SK-N-SH (cell line): ENCODE data around the gene NUCB1. TPM values are rescaled to one million over a fixed set of nuclear protein-coding genes. Genes with fewer than 3 reads are reported as not detected.

Experiments
- CTCF ChIA-PET: fragments of 300-600, 350-600 bp; formaldehyde crosslinking; extraction: SDS; loops from one replicate; lab custom pipeline; 2021; lab: Yijun Ruan, JAX
- POLR2A ChIA-PET: fragments of 350-600 bp; sonication (Branson Sonifier 250); formaldehyde crosslinking; extraction: SDS; loops from one replicate; lab custom pipeline; 2020; ENCODE audit warnings: antibody characterized with exemption, inconsistent platforms; lab: Yijun Ruan, JAX
- DNase-seq: peaks from one replicate; pipeline ENCODE4 v3.0.0; 2012
- H2AFZ ChIP-seq: fragments of 200-600 bp; sonication (generic); 2 replicates; pipeline ENCODE4 v1.8.1; 2016; ENCODE audit warnings: antibody characterized with exemption, mild to moderate bottlenecking, low read depth
- H3F3A ChIP-seq: fragments of 200-600 bp; sonication (generic); replicated peaks from 2 replicates; pipeline ENCODE3; 2016; ENCODE audit warnings: antibody characterized with exemption, mild to moderate bottlenecking; ENCODE audit not compliant: insufficient read depth
- H3K27ac ChIP-seq, 2 experiments: fragments of 200-500 bp in 1 of 2; fragments of 200-600 bp in 1 of 2; sonication (Bioruptor generic) in 1 of 2; sonication (generic), shearing (Covaris generic) in 1 of 2; 2 replicates each; pipeline versions ENCODE4 v1.5.1 to v1.6.1; 2014 to 2016; ENCODE audit warnings: low read depth in 2 of 2, inconsistent platforms in 1 of 2, low read length in 1 of 2, mild to moderate bottlenecking in 1 of 2, mixed read lengths in 1 of 2
- H3K27me3 ChIP-seq: fragments of 200-600 bp; sonication (generic), shearing (Covaris generic); 2 replicates; pipeline ENCODE4 v1.6.1; 2016; ENCODE audit warnings: mixed run types; ENCODE audit not compliant: insufficient read depth
- H3K36me3 ChIP-seq, 2 experiments: fragments of 200-500 bp in 1 of 2; fragments of 200-600 bp in 1 of 2; sonication (Bioruptor generic) in 1 of 2; sonication (generic) in 1 of 2; replicated peaks in 1 of 2; 2 replicates each; pipeline versions ENCODE3 to v1.5.1; 2014 to 2016; ENCODE audit warnings: low read length in 1 of 2, mild to moderate bottlenecking in 1 of 2; ENCODE audit not compliant: insufficient read depth in 2 of 2, control insufficient read depth in 1 of 2
- H3K4me1 ChIP-seq, 2 experiments: fragments of 200-500 bp in 1 of 2; fragments of 200-600 bp in 1 of 2; sonication (Bioruptor generic) in 1 of 2; sonication (generic), shearing (Covaris generic) in 1 of 2; 2 replicates each; pipeline versions ENCODE4 v1.5.1 to v1.6.1; 2014 to 2016; ENCODE audit warnings: low read depth in 1 of 2, low read length in 1 of 2, mixed run types in 1 of 2; ENCODE audit not compliant: insufficient read depth in 2 of 2, control insufficient read depth in 1 of 2
- H3K4me2 ChIP-seq: fragments of 200-600 bp; sonication (generic), shearing (Covaris generic); 2 replicates; pipeline ENCODE4 v1.6.1; 2017; ENCODE audit warnings: mixed run types
- H3K4me3 ChIP-seq, 2 experiments: fragments of 200-500 bp in 1 of 2; fragments of 200-600 bp in 1 of 2; sonication (Bioruptor generic) in 1 of 2; sonication (generic), shearing (Covaris generic) in 1 of 2; 2 replicates each; pipeline versions ENCODE4 v1.5.1 to v1.8.1; 2014 to 2016; ENCODE audit warnings: low read depth in 2 of 2, inconsistent platforms in 1 of 2, low read length in 1 of 2, mild to moderate bottlenecking in 1 of 2, mixed read lengths in 1 of 2, moderate library complexity in 1 of 2
- H3K79me2 ChIP-seq: fragments of 200-600 bp; sonication (generic); 2 replicates; pipeline ENCODE4 v1.8.1; 2017; ENCODE audit warnings: mild to moderate bottlenecking; ENCODE audit not compliant: insufficient read depth
- H3K9ac ChIP-seq: fragments of 200-600 bp; sonication (generic); 2 replicates; pipeline ENCODE4 v1.6.1; 2017; ENCODE audit warnings: mixed run types
- H3K9me2 ChIP-seq: fragments of 200-600 bp; sonication (generic); 2 replicates; pipeline ENCODE4 v1.6.1; 2017; ENCODE audit warnings: mixed run types
- H3K9me3 ChIP-seq: fragments of 200-600 bp; sonication (generic); 2 replicates; pipeline ENCODE4 v1.6.1; 2017; ENCODE audit warnings: mixed run types, mild to moderate bottlenecking, moderate library complexity
- H4K20me1 ChIP-seq: fragments of 200-600 bp; sonication (generic); 2 replicates; pipeline ENCODE4 v1.6.1; 2017; ENCODE audit warnings: mild to moderate bottlenecking, mixed run types; ENCODE audit not compliant: insufficient read depth
- ELF1 ChIP-seq: IDR thresholded peaks from 2 replicates; pipeline ENCODE4 v1.4.0; 2012
- FOXJ3 ChIP-seq: sonication (generic); formaldehyde crosslinking; IDR thresholded peaks from 2 replicates; pipeline ENCODE4 v1.5.1; 2020; ENCODE audit warnings: mild to moderate bottlenecking, missing genetic modification reagents
- JUND ChIP-seq: IDR thresholded peaks from 2 replicates; pipeline ENCODE4 v1.4.0; 2012
- MXI1 ChIP-seq: IDR thresholded peaks from 2 replicates; pipeline ENCODE4 v1.6.1; 2012; ENCODE audit warnings: mild to moderate bottlenecking, low read depth, low read length, improper control_type of control experiment
- RCOR1 ChIP-seq: fragments of 150-350 bp; IDR thresholded peaks from 2 replicates; pipeline ENCODE4 v1.6.1; 2017; ENCODE audit warnings: antibody characterized with exemption, low read length
- RXRA ChIP-seq: IDR thresholded peaks from 2 replicates; pipeline ENCODE4 v1.4.0; 2012; ENCODE audit warnings: low read depth, mild to moderate bottlenecking, borderline replicate concordance
- SMC3 ChIP-seq: IDR thresholded peaks from 2 replicates; pipeline ENCODE4 v1.6.1; 2012; ENCODE audit warnings: low read depth, low read length, improper control_type of control experiment
- TAF1 ChIP-seq: IDR thresholded peaks from 2 replicates; pipeline ENCODE4 v1.6.1; 2012; ENCODE audit warnings: low read depth, mild to moderate bottlenecking, low read length, moderate library complexity, borderline replicate concordance
- YY1 ChIP-seq: IDR thresholded peaks from 2 replicates; pipeline ENCODE4 v1.4.0; 2012; ENCODE audit warnings: low read depth, mild to moderate bottlenecking
- WGBS: methylation state at CpG from one replicate; pipeline ENCODE4 v1.1.6; 2017; ENCODE audit warnings: low lambda C conversion rate; 5-methylcytosine and 5-hydroxymethylcytosine counted together
- polyA plus RNA-seq, 3 experiments: library from polyadenylated mRNA; depleted of rRNA; stranded (reverse); fragments of >200 nt; gene quantifications; 2 replicates each; pipeline ENCODE4 v1.2.3, GENCODE V29; 2012
- TF ChIP-seq, protein P1 (sequence below): IDR thresholded peaks from 2 replicates; pipeline ENCODE4 v1.6.1; 2012; ENCODE audit warnings: mild to moderate bottlenecking, low read depth, low read length, moderate library complexity
- TF ChIP-seq, protein P2 (sequence below): IDR thresholded peaks from 2 replicates; pipeline ENCODE4 v1.4.0; 2012; ENCODE audit warnings: low read depth
- TF ChIP-seq, protein P3 (sequence below): fragments of 200-600 bp; sonication (generic); IDR thresholded peaks from 2 replicates; pipeline ENCODE4 v1.6.1; 2017; ENCODE audit warnings: antibody characterized with exemption, mild to moderate bottlenecking, moderate library complexity

Gene NUCB1
- polyA plus RNA-seq, 1 of the 3 experiments (the other 2 are of a cell fraction) = 397 TPM

- TF ChIP-seq, protein P1, sequence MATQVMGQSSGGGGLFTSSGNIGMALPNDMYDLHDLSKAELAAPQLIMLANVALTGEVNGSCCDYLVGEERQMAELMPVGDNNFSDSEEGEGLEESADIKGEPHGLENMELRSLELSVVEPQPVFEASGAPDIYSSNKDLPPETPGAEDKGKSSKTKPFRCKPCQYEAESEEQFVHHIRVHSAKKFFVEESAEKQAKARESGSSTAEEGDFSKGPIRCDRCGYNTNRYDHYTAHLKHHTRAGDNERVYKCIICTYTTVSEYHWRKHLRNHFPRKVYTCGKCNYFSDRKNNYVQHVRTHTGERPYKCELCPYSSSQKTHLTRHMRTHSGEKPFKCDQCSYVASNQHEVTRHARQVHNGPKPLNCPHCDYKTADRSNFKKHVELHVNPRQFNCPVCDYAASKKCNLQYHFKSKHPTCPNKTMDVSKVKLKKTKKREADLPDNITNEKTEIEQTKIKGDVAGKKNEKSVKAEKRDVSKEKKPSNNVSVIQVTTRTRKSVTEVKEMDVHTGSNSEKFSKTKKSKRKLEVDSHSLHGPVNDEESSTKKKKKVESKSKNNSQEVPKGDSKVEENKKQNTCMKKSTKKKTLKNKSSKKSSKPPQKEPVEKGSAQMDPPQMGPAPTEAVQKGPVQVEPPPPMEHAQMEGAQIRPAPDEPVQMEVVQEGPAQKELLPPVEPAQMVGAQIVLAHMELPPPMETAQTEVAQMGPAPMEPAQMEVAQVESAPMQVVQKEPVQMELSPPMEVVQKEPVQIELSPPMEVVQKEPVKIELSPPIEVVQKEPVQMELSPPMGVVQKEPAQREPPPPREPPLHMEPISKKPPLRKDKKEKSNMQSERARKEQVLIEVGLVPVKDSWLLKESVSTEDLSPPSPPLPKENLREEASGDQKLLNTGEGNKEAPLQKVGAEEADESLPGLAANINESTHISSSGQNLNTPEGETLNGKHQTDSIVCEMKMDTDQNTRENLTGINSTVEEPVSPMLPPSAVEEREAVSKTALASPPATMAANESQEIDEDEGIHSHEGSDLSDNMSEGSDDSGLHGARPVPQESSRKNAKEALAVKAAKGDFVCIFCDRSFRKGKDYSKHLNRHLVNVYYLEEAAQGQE = no peak
- TF ChIP-seq YY1 (no peak), TAF1 (no peak), FOXJ3 (no peak), ELF1 (no peak), RCOR1 (no peak), SMC3 (no peak), RXRA (no peak)
- TF ChIP-seq, protein P2, sequence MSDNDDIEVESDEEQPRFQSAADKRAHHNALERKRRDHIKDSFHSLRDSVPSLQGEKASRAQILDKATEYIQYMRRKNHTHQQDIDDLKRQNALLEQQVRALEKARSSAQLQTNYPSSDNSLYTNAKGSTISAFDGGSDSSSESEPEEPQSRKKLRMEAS = no peak
Measured at GRCh38 chr19:48946463-48947257, 46.5 kb downstream of the NUCB1 start (continued).

DNA sequence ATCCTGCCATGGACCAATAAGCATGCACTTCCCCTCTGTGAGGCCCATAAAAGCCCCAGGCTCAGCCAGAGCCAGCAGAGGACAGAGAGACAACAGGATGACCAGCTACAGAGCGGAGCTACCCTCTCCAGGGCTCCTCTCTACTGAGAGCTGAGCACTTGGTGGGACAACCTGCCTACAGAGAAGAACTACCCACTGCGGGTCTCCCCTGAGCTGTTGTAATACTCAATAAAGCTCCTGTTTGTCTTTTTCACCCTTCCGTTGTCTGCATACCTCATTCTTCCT, 47.1 kb downstream of the NUCB1 start:
- H3K4me2 ChIP-seq = no peak overlapping the region
- H3K27ac ChIP-seq = no peak overlapping the region
- no peaks in the 10 kb centered on the region for H3K9me3 ChIP-seq
- H4K20me1 ChIP-seq = no peaks in the 10 kb centered on the region
- WGBS = 88% methylated on average over 3 of the region's 3 CpGs
- no peaks in the 10 kb centered on the region for H3K9me2 ChIP-seq
- no peak for DNase-seq
- no peak overlapping the region for H2AFZ ChIP-seq
- no peaks in the 10 kb centered on the region for H3K4me1 ChIP-seq
- no peaks in the 10 kb centered on the region for H3F3A ChIP-seq
- H3K27me3 ChIP-seq = no peaks in the 10 kb centered on the region
- POLR2A ChIA-PET = no interaction called here
- no peak overlapping the region for H3K9ac ChIP-seq
- H3K36me3 ChIP-seq = no peaks in the 10 kb centered on the region
- H3K4me3 ChIP-seq = no peak overlapping the region
- CTCF ChIA-PET = interaction anchor here (1.0 kb wide), 1 partner anchor 159 kb away, joined by 3 read pairs; no protein-coding TSS in a partner anchor
- H3K79me2 ChIP-seq = no peaks in the 10 kb centered on the region
- no peak for TF ChIP-seq FOXJ3
- no peak for TF ChIP-seq ELF1
- TF ChIP-seq, protein P2 = no peak
- no peak for TF ChIP-seq JUND
- no peak for TF ChIP-seq SMC3
- TF ChIP-seq, protein P3, sequence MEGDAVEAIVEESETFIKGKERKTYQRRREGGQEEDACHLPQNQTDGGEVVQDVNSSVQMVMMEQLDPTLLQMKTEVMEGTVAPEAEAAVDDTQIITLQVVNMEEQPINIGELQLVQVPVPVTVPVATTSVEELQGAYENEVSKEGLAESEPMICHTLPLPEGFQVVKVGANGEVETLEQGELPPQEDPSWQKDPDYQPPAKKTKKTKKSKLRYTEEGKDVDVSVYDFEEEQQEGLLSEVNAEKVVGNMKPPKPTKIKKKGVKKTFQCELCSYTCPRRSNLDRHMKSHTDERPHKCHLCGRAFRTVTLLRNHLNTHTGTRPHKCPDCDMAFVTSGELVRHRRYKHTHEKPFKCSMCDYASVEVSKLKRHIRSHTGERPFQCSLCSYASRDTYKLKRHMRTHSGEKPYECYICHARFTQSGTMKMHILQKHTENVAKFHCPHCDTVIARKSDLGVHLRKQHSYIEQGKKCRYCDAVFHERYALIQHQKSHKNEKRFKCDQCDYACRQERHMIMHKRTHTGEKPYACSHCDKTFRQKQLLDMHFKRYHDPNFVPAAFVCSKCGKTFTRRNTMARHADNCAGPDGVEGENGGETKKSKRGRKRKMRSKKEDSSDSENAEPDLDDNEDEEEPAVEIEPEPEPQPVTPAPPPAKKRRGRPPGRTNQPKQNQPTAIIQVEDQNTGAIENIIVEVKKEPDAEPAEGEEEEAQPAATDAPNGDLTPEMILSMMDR = no peak
- no peak for TF ChIP-seq TAF1
- no peak for TF ChIP-seq MXI1
- TF ChIP-seq RCOR1 = no peak
